H9 (cell line): Measurements from ENCODE around the gene IGFBP7. TPM values are rescaled to one million over a fixed set of nuclear protein-coding genes. Genes with fewer than 3 reads are reported as not detected.

ENCODE experiments used
- DNase-seq: peaks from one replicate; pipeline ENCODE4 v3.0.0-alpha.2; 2017
- H2AFZ ChIP-seq: one replicate; pipeline ENCODE4 v1.6.1; 2013; ENCODE audit warnings: mild to moderate bottlenecking, low read length, control low read depth, moderate library complexity
- H2AK5ac ChIP-seq: 2 replicates; pipeline ENCODE4 v1.6.1; 2013; ENCODE audit warnings: low read length, control low read depth, mixed read lengths; ENCODE audit not compliant: insufficient read length
- H2BK120ac ChIP-seq: one replicate; pipeline ENCODE4 v1.6.1; 2013; ENCODE audit warnings: low read depth, mild to moderate bottlenecking, low read length, control low read depth, inconsistent platforms; ENCODE audit not compliant: poor library complexity, severe bottlenecking
- H2BK12ac ChIP-seq: 2 replicates; pipeline ENCODE4 v1.6.1; 2013; ENCODE audit warnings: low read length, control low read depth, mixed read lengths, low read depth; ENCODE audit not compliant: insufficient read length
- H2BK15ac ChIP-seq: 2 replicates; pipeline ENCODE4 v1.6.1; 2013; ENCODE audit warnings: low read depth, low read length, control low read depth
- H2BK20ac ChIP-seq: one replicate; pipeline ENCODE4 v1.6.1; 2013; ENCODE audit warnings: low read depth, mild to moderate bottlenecking, low read length, control low read depth, inconsistent platforms; ENCODE audit not compliant: poor library complexity, severe bottlenecking
- H2BK5ac ChIP-seq: 2 replicates; pipeline ENCODE4 v1.6.1; 2013; ENCODE audit warnings: low read length, control low read depth, mixed read lengths; ENCODE audit not compliant: insufficient read length
- H3K14ac ChIP-seq: 2 replicates; pipeline ENCODE4 v1.6.1; 2013; ENCODE audit warnings: low read length, control low read depth; ENCODE audit not compliant: insufficient read depth
- H3K18ac ChIP-seq: 2 replicates; pipeline ENCODE4 v1.6.1; 2013; ENCODE audit warnings: low read depth, mild to moderate bottlenecking, mixed read lengths, low read length, control low read depth; ENCODE audit not compliant: insufficient read length
- H3K23ac ChIP-seq: 2 replicates; pipeline ENCODE4 v1.6.1; 2013; ENCODE audit warnings: low read length, control low read depth, mixed read lengths, low read depth; ENCODE audit not compliant: insufficient read length
- H3K23me2 ChIP-seq: 2 replicates; pipeline ENCODE4 v1.6.1; 2013; ENCODE audit warnings: low read depth, mild to moderate bottlenecking, mixed read lengths, low read length, control low read depth; ENCODE audit not compliant: insufficient read length, poor library complexity, severe bottlenecking
- H3K27ac ChIP-seq: 2 replicates; pipeline ENCODE4 v1.5.1; 2013; ENCODE audit warnings: low read length, control low read depth, mixed read lengths, low read depth; ENCODE audit not compliant: insufficient read length
- H3K27me3 ChIP-seq: 2 replicates; pipeline ENCODE4 v1.6.1; 2013; ENCODE audit warnings: low read length, control low read depth, inconsistent platforms; ENCODE audit not compliant: insufficient read depth
- H3K4ac ChIP-seq: 2 replicates; pipeline ENCODE4 v1.6.1; 2013; ENCODE audit warnings: low read depth, mild to moderate bottlenecking, control low read depth, inconsistent platforms, low read length, moderate library complexity
- H3K4me1 ChIP-seq: 2 replicates; pipeline ENCODE4 v1.6.1; 2013; ENCODE audit warnings: low read length, control low read depth, inconsistent platforms; ENCODE audit not compliant: insufficient read depth
- H3K4me2 ChIP-seq: 2 replicates; pipeline ENCODE4 v1.6.1; 2013; ENCODE audit warnings: low read length, control low read depth, mixed read lengths; ENCODE audit not compliant: insufficient read length, insufficient read depth
- H3K56ac ChIP-seq: 2 replicates; pipeline ENCODE4 v1.6.1; 2013; ENCODE audit warnings: low read depth, mild to moderate bottlenecking, mixed read lengths, low read length, control low read depth; ENCODE audit not compliant: insufficient read length
- H3K79me1 ChIP-seq: 2 replicates; pipeline ENCODE4 v1.6.1; 2013; ENCODE audit warnings: low read depth, mild to moderate bottlenecking, moderate library complexity, low read length, control low read depth, inconsistent platforms; ENCODE audit not compliant: insufficient read depth, poor library complexity, severe bottlenecking
- H3K79me2 ChIP-seq: 2 replicates; pipeline ENCODE4 v1.6.1; 2013; ENCODE audit warnings: low read length, control low read depth, inconsistent platforms; ENCODE audit not compliant: insufficient read depth
- H3K9ac ChIP-seq: 2 replicates; pipeline ENCODE4 v1.6.1; 2013; ENCODE audit warnings: low read length, control low read depth, mixed read lengths; ENCODE audit not compliant: insufficient read length; ENCODE audit errors: extremely low read depth
- H3K9me3 ChIP-seq: one replicate; pipeline ENCODE4 v1.6.1; 2013; ENCODE audit warnings: low read depth, low read length, inconsistent platforms; ENCODE audit not compliant: control insufficient read depth
- H3T11ph ChIP-seq: one replicate; pipeline ENCODE4 v1.6.1; 2013; ENCODE audit warnings: mild to moderate bottlenecking, low read length, control low read depth, inconsistent platforms
- H4K20me1 ChIP-seq: one replicate; pipeline ENCODE4 v1.6.1; 2013; ENCODE audit not compliant: control insufficient read depth, insufficient read length, insufficient read depth
- H4K5ac ChIP-seq: 2 replicates; pipeline ENCODE4 v1.6.1; 2013; ENCODE audit warnings: low read depth, mild to moderate bottlenecking, mixed read lengths, low read length, control low read depth; ENCODE audit not compliant: insufficient read length
- H4K8ac ChIP-seq: replicated peaks from 2 replicates; pipeline ENCODE4 v1.6.1; 2013; ENCODE audit warnings: low read length, control low read depth, mixed read lengths, low read depth; ENCODE audit not compliant: insufficient read length
- H4K91ac ChIP-seq: 2 replicates; pipeline ENCODE4 v1.6.1; 2013; ENCODE audit warnings: low read depth, mild to moderate bottlenecking, moderate library complexity, mixed read lengths, low read length, control low read depth; ENCODE audit not compliant: insufficient read length
- H3K27ac Mint-ChIP-seq, 3 experiments: 2 replicates in 2 of 3; 3 replicates in 1 of 3; pipeline ENCODE4 v1.8.0; 2020 to 2021; ENCODE audit warnings: mixed read lengths in 3 of 3, mild to moderate bottlenecking in 1 of 3, moderate library complexity in 1 of 3
- H3K27me3 Mint-ChIP-seq: 2 replicates; pipeline ENCODE4 v1.8.0; 2021; ENCODE audit warnings: low read depth, mild to moderate bottlenecking, moderate library complexity, mixed read lengths
- H3K36me3 Mint-ChIP-seq, 3 experiments: 2 replicates in 2 of 3; 3 replicates in 1 of 3; pipeline ENCODE4 v1.8.0; 2020 to 2021; ENCODE audit warnings: low read depth in 3 of 3, mixed read lengths in 3 of 3; ENCODE audit not compliant: insufficient read depth in 1 of 3
- H3K4me1 Mint-ChIP-seq, 2 experiments: 2 replicates each; pipeline ENCODE4 v1.8.0; 2020; ENCODE audit warnings: mixed read lengths in 2 of 2
- H3K4me3 Mint-ChIP-seq, 2 experiments: 2 replicates in 1 of 2; 3 replicates in 1 of 2; pipeline ENCODE4 v1.8.0; 2020 to 2021; ENCODE audit warnings: mild to moderate bottlenecking in 2 of 2, mixed read lengths in 2 of 2, moderate library complexity in 1 of 2
- H3K9me3 Mint-ChIP-seq, 2 experiments: 2 replicates in 1 of 2; 3 replicates in 1 of 2; pipeline ENCODE4 v1.8.0; 2020; ENCODE audit warnings: mild to moderate bottlenecking in 2 of 2, mixed read lengths in 2 of 2, moderate library complexity in 1 of 2
- total RNA-seq: library from RNA; stranded (reverse); gene quantifications from 2 replicates; pipeline ENCODE4 v1.2.1, GENCODE V29; 2021
- TF ChIP-seq, protein P1 (sequence below): fragments of 200-600 bp; sonication (generic); conservative IDR thresholded peaks from 3 replicates; pipeline ENCODE4 v1.8.0; 2021; ENCODE audit warnings: antibody characterized with exemption, mild to moderate bottlenecking

Gene IGFBP7
- total RNA-seq, 1 experiment from 2014 or later = 0.37 TPM

GRCh38 chr4:57124145-57124544 is 14.0 kb upstream of the IGFBP7 start:
- Histone ChIP-seq H2BK15ac (no peak overlapping the region), H3K9ac (no peak overlapping the region), H2BK120ac (no peak overlapping the region), H4K5ac (no peak overlapping the region), H2BK20ac (no peak overlapping the region), H4K8ac (no peak overlapping the region), H3K23me2 (no peaks in the 10 kb centered on the region), H3K27ac (no peak overlapping the region), H3K18ac (no peak overlapping the region), H2BK12ac (no peak overlapping the region), H3K79me1 (no peaks in the 10 kb centered on the region), H3K4me1 (no peaks in the 10 kb centered on the region), H3K23ac (no peak overlapping the region), H3K4me2 (no peak overlapping the region), H2AK5ac (no peak overlapping the region), H3T11ph (no peak overlapping the region), H3K14ac (no peak overlapping the region), H3K27me3 (no peaks in the 10 kb centered on the region), H3K4ac (no peak overlapping the region), H3K56ac (no peak overlapping the region), H4K20me1 (no peaks in the 10 kb centered on the region), H2BK5ac (no peak overlapping the region), H2AFZ (no peak overlapping the region), H3K9me3 (peaks cover 10% of the 10 kb centered on the region), H3K79me2 (no peaks in the 10 kb centered on the region), H4K91ac (no peak overlapping the region)
- no peaks in the 10 kb centered on the region for H3K4me1 Mint-ChIP-seq
- no peak overlapping the region for H3K27ac Mint-ChIP-seq
- DNase-seq = no peak
- TF ChIP-seq, protein P1, sequence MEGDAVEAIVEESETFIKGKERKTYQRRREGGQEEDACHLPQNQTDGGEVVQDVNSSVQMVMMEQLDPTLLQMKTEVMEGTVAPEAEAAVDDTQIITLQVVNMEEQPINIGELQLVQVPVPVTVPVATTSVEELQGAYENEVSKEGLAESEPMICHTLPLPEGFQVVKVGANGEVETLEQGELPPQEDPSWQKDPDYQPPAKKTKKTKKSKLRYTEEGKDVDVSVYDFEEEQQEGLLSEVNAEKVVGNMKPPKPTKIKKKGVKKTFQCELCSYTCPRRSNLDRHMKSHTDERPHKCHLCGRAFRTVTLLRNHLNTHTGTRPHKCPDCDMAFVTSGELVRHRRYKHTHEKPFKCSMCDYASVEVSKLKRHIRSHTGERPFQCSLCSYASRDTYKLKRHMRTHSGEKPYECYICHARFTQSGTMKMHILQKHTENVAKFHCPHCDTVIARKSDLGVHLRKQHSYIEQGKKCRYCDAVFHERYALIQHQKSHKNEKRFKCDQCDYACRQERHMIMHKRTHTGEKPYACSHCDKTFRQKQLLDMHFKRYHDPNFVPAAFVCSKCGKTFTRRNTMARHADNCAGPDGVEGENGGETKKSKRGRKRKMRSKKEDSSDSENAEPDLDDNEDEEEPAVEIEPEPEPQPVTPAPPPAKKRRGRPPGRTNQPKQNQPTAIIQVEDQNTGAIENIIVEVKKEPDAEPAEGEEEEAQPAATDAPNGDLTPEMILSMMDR = no peak
- H3K27me3 Mint-ChIP-seq = peaks cover 5% of the 10 kb centered on the region
- H3K36me3 Mint-ChIP-seq = peaks cover 12 to 26% (median 19%) of the 10 kb centered on the region in 3 experiments
- H3K4me3 Mint-ChIP-seq = no peak overlapping the region
- H3K9me3 Mint-ChIP-seq = peaks cover 26 to 34% of the 10 kb centered on the region in 2 experiments
